GM12872 (cell line): ENCODE data around the gene BCORL1.

Experiments used
- CTCF ChIP-seq: IDR thresholded peaks from 3 replicates; pipeline ENCODE4 v1.5.1; 2011; ENCODE audit warnings: low read depth, mild to moderate bottlenecking, low read length, moderate library complexity; ENCODE audit not compliant: insufficient read depth

Gene BCORL1

GRCh38 chrX:129940721-129941120, 41.7 kb upstream of the BCORL1 start:
- no peak for TF ChIP-seq CTCF

GRCh38 chrX:129945131-129945530, 37.3 kb upstream of the BCORL1 start:
- no peak for TF ChIP-seq CTCF

GRCh38 chrX:129953334-129953648, 29.1 kb upstream of the BCORL1 start:
- no peak for TF ChIP-seq CTCF

GRCh38 chrX:129953881-129954280, 28.6 kb upstream of the BCORL1 start:
- no peak for TF ChIP-seq CTCF

GRCh38 chrX:129954804-129955203, 27.6 kb upstream of the BCORL1 start:
- TF ChIP-seq CTCF, result no peak

GRCh38 chrX:129955682-129956081, 26.8 kb upstream of the BCORL1 start:
- TF ChIP-seq CTCF, result no peak

- no peak for TF ChIP-seq CTCF
These were observed 26.3 kb upstream of the BCORL1 start for GRCh38 chrX:129956145-129956544.

GRCh38 chrX:129956765-129957164, 25.7 kb upstream of the BCORL1 start:
- no peak for TF ChIP-seq CTCF
